Right lobe of liver (tissue), 6 donors: ENCODE measurements around the gene FKBP1B. TPM values are rescaled to one million over a fixed set of nuclear protein-coding genes. Genes with fewer than 3 reads are reported as not detected.

Experiments
- ATAC-seq, 4 donors: fragments of 200-7000 bp; cut with Tn5 transposase; one replicate each; pipeline ENCODE4 v1.9.1; 2020; ENCODE audit warnings: mild to moderate bottlenecking in 4 of 4, moderate library complexity in 4 of 4
- DNase-seq, 3 donors: peaks; one replicate each; pipeline ENCODE4 v3.0.0-alpha.2; 2020
- H3K27ac ChIP-seq, 3 donors: fragments of 200-600 bp; one replicate each; pipeline ENCODE4 v1.8.0; 2022
- H3K27me3 ChIP-seq, 2 donors: fragments of 200-600 bp; one replicate each; pipeline ENCODE4 v1.8.0; 2022
- H3K36me3 ChIP-seq, 4 donors: fragments of 200-600 bp; sonication (generic) in 1 of 4; one replicate each; pipeline versions ENCODE4 v1.5.1 to v1.8.0; 2017 to 2022; ENCODE audit warnings: control low read depth in 1 of 4
- H3K4me1 ChIP-seq, 4 donors: fragments of 200-600 bp; sonication (generic) in 1 of 4; one replicate each; pipeline versions ENCODE4 v1.5.1 to v1.8.0; 2017 to 2022; ENCODE audit warnings: control low read depth in 1 of 4
- H3K4me3 ChIP-seq, 3 donors: fragments of 200-600 bp; one replicate each; pipeline ENCODE4 v1.8.0; 2022
- H3K9me3 ChIP-seq, 4 donors: fragments of 200-600 bp; sonication (generic) in 1 of 4; one replicate each; pipeline versions ENCODE4 v1.5.1 to v1.8.0; 2017 to 2022; ENCODE audit warnings: control low read depth in 1 of 4
- POLR2A ChIP-seq: fragments of 450-650 bp; IDR thresholded peaks from one replicate; pipeline ENCODE4 v1.6.1; 2017; ENCODE audit warnings: antibody characterized with exemption, mild to moderate bottlenecking
- WGBS: methylation state at CpG from one replicate; pipeline ENCODE4 v1.1.6; 2018; ENCODE audit warnings: low coverage, low lambda C conversion rate; ENCODE audit not compliant: insufficient coverage; ENCODE audit errors: missing lambda C conversion rate; 5-methylcytosine and 5-hydroxymethylcytosine counted together
- intact Hi-C, 2 donors: fragments of 100-400 bp; cut with DNase I; formaldehyde crosslinking; loops; one replicate each; pipeline versions ENCODE4 v1.11.2 to v1.14.1; 2022
- long read RNA-seq: library from polyadenylated mRNA; unstranded; transcript quantifications from one replicate; pipeline ENCODE4 v2.0.0, GENCODE V29; 2019
- total RNA-seq, 6 experiments: library from RNA; depleted of rRNA in 2 of 6; stranded (reverse); fragments of >200 nt in 2 of 6; fragmentation: NEBNext Ultra II Directional in 3 of 6; extraction: Animal tissue kit (Norgen Biotek cat#: 25700) in 3 of 6; gene quantifications; one replicate each; pipeline versions ENCODE4 v1.1.0 to v1.2.4, GENCODE V29; 2016 to 2023
- TF ChIP-seq, protein P1 (sequence below), 4 donors: fragments of 200-600 bp in 3 of 4; fragments of 450-650 bp in 1 of 4; IDR thresholded peaks; one replicate each; pipeline versions ENCODE4 v1.5.1 to v1.8.0; 2016 to 2022; ENCODE audit warnings: antibody characterized with exemption in 4 of 4, mild to moderate bottlenecking in 2 of 4
- donor health status: DM: no; HTN: yes; CAD: no.
- donor health status: DM: no; HTN: no; CAD: no.
- donor health status: DM: no; HTN: no; CAD: no.
- donor health status: DM: no; HTN: yes; CAD: no.
- donor health status: DM: no; HTN: yes; CAD: no.

FKBP1B gene
- total RNA-seq: 10 to 100 TPM in 1 of 6 experiments, 1 to 10 TPM in 5; 2.4 to 11.0 (median 3.2) TPM
- long read RNA-seq: 0 reads

DNA sequence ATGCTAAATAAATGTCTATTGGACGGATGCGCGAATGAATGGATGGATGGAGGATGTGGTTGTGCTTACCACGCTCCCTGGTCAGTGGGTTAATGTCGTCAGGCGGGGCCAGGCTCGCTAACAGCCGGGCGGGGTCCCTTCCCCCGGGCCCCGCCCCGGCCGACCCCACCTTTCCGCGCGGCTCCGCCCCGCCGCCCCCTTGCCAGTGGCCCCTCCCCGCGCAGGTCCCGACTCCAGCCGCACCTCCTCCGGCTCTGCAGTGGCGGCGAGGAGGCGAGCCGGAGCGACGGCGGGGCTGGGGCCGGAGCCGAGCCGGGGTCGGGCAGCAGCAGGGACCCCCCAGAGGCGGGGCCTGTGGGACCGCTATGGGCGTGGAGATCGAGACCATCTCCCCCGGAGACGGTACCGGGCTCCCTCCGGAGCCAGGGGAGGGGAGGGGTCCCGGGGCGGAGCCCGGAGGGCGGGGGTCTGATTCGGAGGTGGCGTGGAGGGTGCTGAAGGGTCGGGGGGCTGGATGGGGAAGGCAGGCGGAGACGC, at the start of gene FKBP1B:
Gene FKBP1B (plus strand): TSS at position 257 of the 537 bp plus-strand sequence. CDS start 109 bp downstream, at position 366.
- Histone ChIP-seq H3K4me1 (peaks cover 0 to 29% (median 6%) of the 10 kb centered on the region in 4 donors), H3K27ac (peak within 1 kb of the TSS in 1 of 3 donors; percentile 13)

DNA sequence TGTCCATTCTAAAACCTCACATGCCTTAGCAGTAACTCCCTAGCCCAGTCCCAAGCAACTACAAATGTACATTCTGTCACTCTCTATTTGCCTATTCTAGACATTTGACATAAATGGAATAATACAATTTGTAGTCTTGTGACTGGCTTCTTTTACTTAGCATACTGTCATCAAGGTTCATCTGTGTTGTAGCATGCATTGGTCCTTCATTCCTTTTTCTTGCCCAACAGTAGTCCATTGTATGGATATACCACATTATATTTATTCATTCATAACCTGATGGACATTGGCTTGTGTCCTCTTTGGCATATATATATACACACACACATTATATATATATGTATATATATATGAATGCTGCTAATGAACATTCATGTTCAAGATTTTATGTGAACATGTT, 41.8 kb upstream of the FKBP1B start:
- Histone ChIP-seq H3K4me3 (no peak overlapping the region), H3K27ac (no peak overlapping the region), H3K4me1 (peaks cover 0 to 11% (median 0%) of the 10 kb centered on the region in 4 donors), H3K36me3 (no peaks in the 10 kb centered on the region), H3K27me3 (no peaks in the 10 kb centered on the region), H3K9me3 (no peaks in the 10 kb centered on the region)
- intact Hi-C loops: no loop called here
- no peak for ATAC-seq
- no peak for DNase-seq
- TF ChIP-seq, protein P1, sequence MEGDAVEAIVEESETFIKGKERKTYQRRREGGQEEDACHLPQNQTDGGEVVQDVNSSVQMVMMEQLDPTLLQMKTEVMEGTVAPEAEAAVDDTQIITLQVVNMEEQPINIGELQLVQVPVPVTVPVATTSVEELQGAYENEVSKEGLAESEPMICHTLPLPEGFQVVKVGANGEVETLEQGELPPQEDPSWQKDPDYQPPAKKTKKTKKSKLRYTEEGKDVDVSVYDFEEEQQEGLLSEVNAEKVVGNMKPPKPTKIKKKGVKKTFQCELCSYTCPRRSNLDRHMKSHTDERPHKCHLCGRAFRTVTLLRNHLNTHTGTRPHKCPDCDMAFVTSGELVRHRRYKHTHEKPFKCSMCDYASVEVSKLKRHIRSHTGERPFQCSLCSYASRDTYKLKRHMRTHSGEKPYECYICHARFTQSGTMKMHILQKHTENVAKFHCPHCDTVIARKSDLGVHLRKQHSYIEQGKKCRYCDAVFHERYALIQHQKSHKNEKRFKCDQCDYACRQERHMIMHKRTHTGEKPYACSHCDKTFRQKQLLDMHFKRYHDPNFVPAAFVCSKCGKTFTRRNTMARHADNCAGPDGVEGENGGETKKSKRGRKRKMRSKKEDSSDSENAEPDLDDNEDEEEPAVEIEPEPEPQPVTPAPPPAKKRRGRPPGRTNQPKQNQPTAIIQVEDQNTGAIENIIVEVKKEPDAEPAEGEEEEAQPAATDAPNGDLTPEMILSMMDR (IDR thresholded peaks at IDR 0.05): no peak
- no peak for TF ChIP-seq POLR2A

More for the DNA sequence above, at the start of gene FKBP1B:
- 0% methylated on average over 5 of the region's 52 CpGs for WGBS
- Histone ChIP-seq H3K27me3 (no peaks in the 10 kb centered on the region), H3K36me3 (no peaks in the 10 kb centered on the region), H3K9me3 (no peaks in the 10 kb centered on the region), H3K4me3 (peak within 1 kb of the TSS; percentile 55 to 66 (median 61))
- intact Hi-C loops: no loop called here
- peak; percentile 48 for TF ChIP-seq POLR2A
- TF ChIP-seq, protein P1 (IDR thresholded peaks at IDR 0.05): no peak
- peak; percentile 7 to 45 (median 30) for ATAC-seq
- peak; percentile 52 to 72 (median 62) for DNase-seq

DNA sequence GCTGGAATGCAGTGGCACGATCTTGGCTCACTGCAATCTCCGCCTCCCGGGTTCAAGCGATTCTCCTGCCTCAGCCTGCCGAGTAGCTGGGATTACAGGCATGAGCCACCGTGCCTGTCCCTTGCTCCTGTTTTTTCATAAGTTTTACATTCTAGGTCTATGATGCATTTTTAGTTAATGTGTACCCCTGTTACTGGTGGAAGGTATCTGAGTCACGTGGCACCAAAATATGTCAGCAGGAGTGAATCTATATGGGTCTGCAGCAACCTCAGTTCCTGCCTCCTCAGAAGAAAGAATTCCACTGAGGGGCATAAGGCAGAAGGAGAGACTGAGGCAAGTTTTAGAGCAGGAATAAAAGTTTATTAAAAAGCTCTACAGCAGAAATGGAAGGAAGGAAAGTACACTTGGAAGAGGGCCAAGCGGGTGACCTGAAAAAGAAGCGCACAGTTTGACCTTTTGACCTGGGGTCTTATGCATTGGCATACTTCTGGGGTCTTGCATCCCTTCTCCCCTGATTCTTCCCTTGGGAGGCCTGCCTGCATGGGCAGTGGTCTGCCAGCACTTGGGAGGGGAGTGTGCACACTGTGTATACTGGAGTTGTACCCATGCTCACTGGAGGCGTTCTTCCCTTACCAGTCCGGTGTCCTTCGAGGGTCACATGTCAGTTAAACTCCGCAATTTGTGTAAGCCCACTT, 40.7 kb upstream of the FKBP1B start:
- peaks cover 0 to 11% (median 0%) of the 10 kb centered on the region in 4 donors for H3K4me1 ChIP-seq
- intact Hi-C loops: no loop called here
- no peaks in the 10 kb centered on the region for H3K27me3 ChIP-seq
- TF ChIP-seq, protein P1 (IDR thresholded peaks at IDR 0.05): no peak
- TF ChIP-seq POLR2A: no peak
- no peaks in the 10 kb centered on the region for H3K36me3 ChIP-seq
- H3K27ac ChIP-seq: no peak overlapping the region
- no peak for DNase-seq
- H3K4me3 ChIP-seq: no peak overlapping the region
- 72% methylated on average over 13 of the region's 13 CpGs for WGBS
- no peaks in the 10 kb centered on the region for H3K9me3 ChIP-seq
- peak in 1 of 4 donors; percentile 17 for ATAC-seq

DNA sequence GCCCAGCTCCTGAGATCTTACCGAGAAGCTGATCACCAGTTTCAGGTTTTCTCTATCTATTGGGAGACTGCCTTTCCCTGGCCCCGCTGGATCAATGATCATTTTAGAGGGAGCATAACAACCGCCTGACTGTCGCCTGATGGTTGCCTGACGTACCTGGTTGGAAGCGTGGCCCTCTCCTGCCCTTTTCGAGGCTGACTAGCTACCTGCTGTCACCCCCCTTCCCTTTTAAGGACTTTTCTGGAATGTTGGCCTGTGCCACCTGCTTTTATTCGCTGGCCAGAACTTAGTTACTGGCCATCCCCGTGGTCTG, 40.2 kb upstream of the FKBP1B start:
- Histone ChIP-seq H3K36me3 (no peaks in the 10 kb centered on the region), H3K27ac (no peak overlapping the region), H3K4me1 (peaks cover 0 to 11% (median 0%) of the 10 kb centered on the region in 4 donors), H3K4me3 (peak overlapping the region; percentile 32 to 51 (median 34)), H3K27me3 (no peaks in the 10 kb centered on the region), H3K9me3 (no peaks in the 10 kb centered on the region)
- DNase-seq: no peak
- intact Hi-C loops: no loop called here
- peak; percentile 9 to 20 (median 12) for ATAC-seq
- WGBS: 40% methylated on average over 3 of the region's 9 CpGs
- TF ChIP-seq, protein P1 (IDR thresholded peaks at IDR 0.05): no peak
- TF ChIP-seq POLR2A: no peak
